GM19438 (cell line): ENCODE results near the gene SLC6A5.

Source experiments
- ATAC-seq: cut with Tn5 transposase; IDR thresholded peaks from one replicate; pipeline ENCODE4 v1.9.1; 2021; ENCODE audit warnings: low read depth; ENCODE audit not compliant: unreplicated experiment

Gene SLC6A5

GRCh38 chr11:20596205-20597153, 2.9 kb upstream of the SLC6A5 start:
- no peak for ATAC-seq

- ATAC-seq, result no peak
Observed at GRCh38 chr11:20597154-20597679, 2.2 kb upstream of the SLC6A5 start.

GRCh38 chr11:20597680-20598484, 1.5 kb upstream of the SLC6A5 start:
- ATAC-seq, result no peak

GRCh38 chr11:20598492-20598891, 916 bp upstream of the SLC6A5 start:
- no peak for ATAC-seq

- ATAC-seq, result no peak
Observed at GRCh38 chr11:20600020-20600346, 575 bp downstream of the SLC6A5 start.

GRCh38 chr11:20600551-20600950, 1.1 kb downstream of the SLC6A5 start:
- no peak for ATAC-seq

- ATAC-seq, result no peak
Observed at GRCh38 chr11:20601221-20601914, 2.0 kb downstream of the SLC6A5 start.

- no peak for ATAC-seq
Observed at GRCh38 chr11:20604295-20604803, 4.9 kb downstream of the SLC6A5 start.

- ATAC-seq, result no peak
Observed at GRCh38 chr11:20604864-20605601, 5.6 kb downstream of the SLC6A5 start.

GRCh38 chr11:20605602-20606091, 6.2 kb downstream of the SLC6A5 start:
- ATAC-seq, result no peak

GRCh38 chr11:20608934-20609333, 9.5 kb downstream of the SLC6A5 start:
- ATAC-seq, result no peak

- ATAC-seq, result peak; percentile 98
Observed at GRCh38 chr11:20609727-20610707, 10.6 kb downstream of the SLC6A5 start.

- ATAC-seq, result no peak
Observed at GRCh38 chr11:20610825-20611224, 11.4 kb downstream of the SLC6A5 start.

GRCh38 chr11:20611445-20611844, 12.0 kb downstream of the SLC6A5 start:
- no peak for ATAC-seq

- ATAC-seq, result no peak
Observed at GRCh38 chr11:20611892-20612291, 12.5 kb downstream of the SLC6A5 start.

- ATAC-seq, result no peak
Observed at GRCh38 chr11:20612416-20612815, 13.0 kb downstream of the SLC6A5 start.

GRCh38 chr11:20616920-20617319, 17.5 kb downstream of the SLC6A5 start:
- ATAC-seq, result no peak

- ATAC-seq, result no peak
Observed at GRCh38 chr11:20617346-20618005, 18.1 kb downstream of the SLC6A5 start.
